MM.1S (cell line): ENCODE data around the gene SLAMF7.

Experiments used
- DNase-seq: peaks from one replicate; pipeline ENCODE4 v3.0.0-alpha.2; 2015
- H2AFZ ChIP-seq: fragments of 300-600 bp; sonication (generic); 2 replicates; pipeline ENCODE4 v1.6.0; 2016; ENCODE audit warnings: antibody characterized with exemption, low read length
- H3F3A ChIP-seq: fragments of 300-600 bp; sonication (generic); 2 replicates; pipeline ENCODE4 v1.6.1; 2016; ENCODE audit warnings: mild to moderate bottlenecking, antibody characterized with exemption, low read length, moderate library complexity, mixed read lengths; ENCODE audit not compliant: insufficient read depth
- H3K27ac ChIP-seq: fragments of 300-600 bp; sonication (generic); 2 replicates; pipeline ENCODE4 v1.5.1; 2016; ENCODE audit warnings: mild to moderate bottlenecking, low read length
- H3K27me3 ChIP-seq: fragments of 300-600 bp; sonication (generic); replicated peaks from 2 replicates; pipeline ENCODE4 v1.6.0; 2016; ENCODE audit warnings: low read length; ENCODE audit not compliant: insufficient read depth
- H3K36me3 ChIP-seq: fragments of 300-600 bp; sonication (generic); replicated peaks from 2 replicates; pipeline ENCODE4 v1.6.1; 2016; ENCODE audit warnings: mild to moderate bottlenecking, low read length, mixed read lengths; ENCODE audit not compliant: insufficient read depth
- H3K4me1 ChIP-seq: fragments of 300-600 bp; sonication (generic); 2 replicates; pipeline ENCODE4 v1.6.1; 2016; ENCODE audit warnings: low read length, mixed read lengths
- H3K4me2 ChIP-seq: fragments of 300-600 bp; sonication (generic); 2 replicates; pipeline ENCODE4 v1.6.0; 2016; ENCODE audit warnings: low read depth, low read length
- H3K4me3 ChIP-seq: fragments of 300-600 bp; sonication (generic); 2 replicates; pipeline ENCODE4 v1.5.1; 2016; ENCODE audit warnings: low read length, mixed read lengths
- H3K79me2 ChIP-seq: fragments of 300-600 bp; sonication (generic); 2 replicates; pipeline ENCODE4 v1.6.1; 2016; ENCODE audit warnings: mixed run types, low read length, mixed read lengths
- H3K9ac ChIP-seq: fragments of 300-600 bp; sonication (generic); 2 replicates; pipeline ENCODE4 v1.6.1; 2016; ENCODE audit warnings: low read length, mixed read lengths
- H3K9me2 ChIP-seq: fragments of 300-600 bp; sonication (generic); replicated peaks from 2 replicates; pipeline ENCODE4 v1.6.1; 2016; ENCODE audit warnings: mild to moderate bottlenecking, low read length, mixed read lengths; ENCODE audit not compliant: insufficient read depth
- H3K9me3 ChIP-seq: fragments of 300-600 bp; sonication (generic); replicated peaks from 2 replicates; pipeline ENCODE4 v1.6.1; 2016; ENCODE audit warnings: mild to moderate bottlenecking, low read length, mixed read lengths; ENCODE audit not compliant: insufficient read depth
- H4K20me1 ChIP-seq: fragments of 300-600 bp; sonication (generic); 2 replicates; pipeline ENCODE4 v1.6.1; 2016; ENCODE audit warnings: mild to moderate bottlenecking, low read length, moderate library complexity, mixed read lengths; ENCODE audit not compliant: insufficient read depth
- CTCF ChIP-seq: fragments of 300-600 bp; sonication (generic); IDR thresholded peaks from 2 replicates; pipeline ENCODE4 v1.5.1; 2016; ENCODE audit warnings: antibody characterized with exemption, low read length, mixed read lengths
- EZH2 ChIP-seq: fragments of 300-600 bp; sonication (generic); optimal IDR thresholded peaks from 2 replicates; pipeline ENCODE3; 2017; ENCODE audit warnings: low read depth, mild to moderate bottlenecking, antibody characterized with exemption, low read length, mixed read lengths
- EZH2phosphoT487 ChIP-seq: fragments of 300-600 bp; sonication (generic); IDR thresholded peaks from 2 replicates; pipeline ENCODE4 v1.6.1; 2018; ENCODE audit warnings: antibody characterized with exemption, low read length

The SLAMF7 gene

GRCh38 chr1:160800645-160801408, 61.8 kb downstream of the SLAMF7 start:
- Histone ChIP-seq H3K4me3 (peak overlapping the region; percentile 37), H3K9me2 (no peaks in the 10 kb centered on the region), H3K9me3 (no peaks in the 10 kb centered on the region), H4K20me1 (no peaks in the 10 kb centered on the region), H3K79me2 (peaks cover 98% of the 10 kb centered on the region), H2AFZ (no peak overlapping the region), H3K9ac (no peak overlapping the region), H3F3A (peaks cover 42% of the 10 kb centered on the region), H3K27ac (no peak overlapping the region), H3K36me3 (0 out of 2 replicates have a peak, but pooled peaks cover 6% of the 10 kb centered on the region), H3K27me3 (no peaks in the 10 kb centered on the region), H3K4me1 (peaks cover 55% of the 10 kb centered on the region), H3K4me2 (peak overlapping the region; percentile 89)
- TF ChIP-seq EZH2, result no peak
- TF ChIP-seq CTCF, result 0 out of 2 replicates have a peak, but pooled peaks have one; percentile 11
- DNase-seq, result peak; percentile 52

GRCh38 chr1:160801836-160802580, 63.0 kb downstream of the SLAMF7 start:
- H3K9me2 ChIP-seq, result no peaks in the 10 kb centered on the region
- H2AFZ ChIP-seq, result no peak overlapping the region
- H3K79me2 ChIP-seq, result peaks cover 99% of the 10 kb centered on the region
- H3K27ac ChIP-seq, result no peak overlapping the region
- no peaks in the 10 kb centered on the region for H3K27me3 ChIP-seq
- H3K36me3 ChIP-seq, result 0 out of 2 replicates have a peak, but pooled peaks cover 6% of the 10 kb centered on the region
- peaks cover 54% of the 10 kb centered on the region for H3K4me1 ChIP-seq
- no peak overlapping the region for H3K9ac ChIP-seq
- peaks cover 30% of the 10 kb centered on the region for H3F3A ChIP-seq
- no peak overlapping the region for H3K4me3 ChIP-seq
- no peaks in the 10 kb centered on the region for H3K9me3 ChIP-seq
- H3K4me2 ChIP-seq, result no peak overlapping the region
- no peaks in the 10 kb centered on the region for H4K20me1 ChIP-seq
- DNase-seq, result no peak
- no peak for TF ChIP-seq CTCF
- no peak for TF ChIP-seq EZH2phosphoT487
- TF ChIP-seq EZH2, result no peak
